K562 (cell line): Measurements from ENCODE around the gene CORO2A. TPM values are rescaled to one million over a fixed set of nuclear protein-coding genes. Genes with fewer than 3 reads are reported as not detected.

Experiments used
- CCNT2 ChIP-seq: IDR thresholded peaks from 2 replicates; pipeline ENCODE4 v1.6.1; 2011; ENCODE audit warnings: borderline replicate concordance, low read depth, mild to moderate bottlenecking, moderate library complexity, mixed read lengths, low read length; ENCODE audit not compliant: insufficient read length; ENCODE audit errors: extremely low read depth
- EHMT2 ChIP-seq: fragments of 450-650 bp; IDR thresholded peaks from 2 replicates; pipeline ENCODE4 v1.6.1; 2018; ENCODE audit warnings: antibody characterized with exemption
- MAZ ChIP-seq, 2 experiments: fragments of 450-650 bp in 1 of 2; sonication (generic) in 1 of 2; formaldehyde crosslinking; IDR thresholded peaks in 1 of 2; conservative IDR thresholded peaks in 1 of 2; 2 replicates each; pipeline versions ENCODE4 v1.4.0 to v1.5.0; 2020; ENCODE audit warnings: mild to moderate bottlenecking in 1 of 2, missing genetic modification reagents in 1 of 2
- MTF1 ChIP-seq: fragments of 250-450 bp; sonication (Bioruptor Pico); IDR thresholded peaks from 2 replicates; pipeline ENCODE4 v1.9.0; 2021; ENCODE audit warnings: moderate library complexity, mild to moderate bottlenecking, inconsistent platforms, borderline replicate concordance
- RBM25 ChIP-seq: fragments of 200-400 bp; formaldehyde crosslinking; IDR thresholded peaks from 2 replicates; pipeline ENCODE4 v1.6.1; 2018; ENCODE audit warnings: low read length, low read depth, moderate library complexity; ENCODE audit not compliant: severe bottlenecking
- WHSC1 ChIP-seq: IDR thresholded peaks from one replicate; pipeline ENCODE4 v1.6.1; 2012; ENCODE audit warnings: low read length, control low read depth, inconsistent platforms
- ZFP36 ChIP-seq: fragments of 150-350 bp; IDR thresholded peaks from 2 replicates; pipeline ENCODE4 v1.6.1; 2018; ENCODE audit warnings: low read length, low read depth; ENCODE audit not compliant: partially characterized antibody
- ZNF212 ChIP-seq: fragments of 450-650 bp; formaldehyde crosslinking; IDR thresholded peaks from 2 replicates; pipeline ENCODE4 v1.4.0; 2020; ENCODE audit warnings: mild to moderate bottlenecking
- polyA plus RNA-seq, 8 experiments: library from polyadenylated mRNA; depleted of rRNA in 4 of 8; stranded (reverse) in 5 of 8; unstranded in 3 of 8; fragments of >200 nt; fragmentation: Nextera tagmentation in 2 of 8; fragmentation: Illumina TruSeq in 1 of 8; extraction: Ambion mirVana in 2 of 8; extraction: Trizol in 1 of 8; gene quantifications; 2 replicates each; pipeline versions ENCODE4 v1.2.1 to v1.2.3, GENCODE V29; 2011 to 2014; ENCODE audit warnings: inconsistent platforms in 1 of 8, missing spikeins in 1 of 8
- total RNA-seq, 7 experiments: library from RNA; depleted of rRNA in 6 of 7; stranded (reverse); fragments of >200 nt in 6 of 7; fragmentation: Illumina TruSeq in 2 of 7; extraction: Trizol in 2 of 7; gene quantifications; 2 replicates each; pipeline versions ENCODE4 v1.2.1 to v1.2.3, GENCODE V29; 2011 to 2021; ENCODE audit warnings: low replicate concordance in 1 of 7
- TF ChIP-seq, protein P1 (sequence below): IDR thresholded peaks from 2 replicates; pipeline ENCODE4 v1.6.1; 2011; ENCODE audit warnings: borderline replicate concordance, low read depth, mild to moderate bottlenecking, moderate library complexity, low read length; ENCODE audit not compliant: insufficient read depth, poor library complexity, severe bottlenecking
- TF ChIP-seq, protein P2 (sequence below), 2 experiments: fragments of 450-650 bp; formaldehyde crosslinking in 1 of 2; IDR thresholded peaks; 2 replicates each; pipeline versions ENCODE4 v1.4.0 to v1.6.1; 2014 to 2020; ENCODE audit warnings: mild to moderate bottlenecking in 2 of 2, borderline replicate concordance in 1 of 2, low read depth in 1 of 2
- TF ChIP-seq, protein P3 (sequence below): fragments of 450-650 bp; IDR thresholded peaks from 2 replicates; pipeline ENCODE4 v1.6.1; 2017; ENCODE audit warnings: mild to moderate bottlenecking, moderate library complexity
- TF ChIP-seq, protein P4 (sequence below): sonication (generic); formaldehyde crosslinking; IDR thresholded peaks from 2 replicates; pipeline ENCODE4 v1.8.0; 2022; ENCODE audit warnings: mild to moderate bottlenecking, low read depth, missing genetic modification reagents

CORO2A gene
- total and polyA plus RNA-seq, 9 of the 15 experiments (the other 6 are each of a cell fraction or from before 2014, with no cell fraction given), result 9.5 to 26.6 (median 18.0) TPM

DNA sequence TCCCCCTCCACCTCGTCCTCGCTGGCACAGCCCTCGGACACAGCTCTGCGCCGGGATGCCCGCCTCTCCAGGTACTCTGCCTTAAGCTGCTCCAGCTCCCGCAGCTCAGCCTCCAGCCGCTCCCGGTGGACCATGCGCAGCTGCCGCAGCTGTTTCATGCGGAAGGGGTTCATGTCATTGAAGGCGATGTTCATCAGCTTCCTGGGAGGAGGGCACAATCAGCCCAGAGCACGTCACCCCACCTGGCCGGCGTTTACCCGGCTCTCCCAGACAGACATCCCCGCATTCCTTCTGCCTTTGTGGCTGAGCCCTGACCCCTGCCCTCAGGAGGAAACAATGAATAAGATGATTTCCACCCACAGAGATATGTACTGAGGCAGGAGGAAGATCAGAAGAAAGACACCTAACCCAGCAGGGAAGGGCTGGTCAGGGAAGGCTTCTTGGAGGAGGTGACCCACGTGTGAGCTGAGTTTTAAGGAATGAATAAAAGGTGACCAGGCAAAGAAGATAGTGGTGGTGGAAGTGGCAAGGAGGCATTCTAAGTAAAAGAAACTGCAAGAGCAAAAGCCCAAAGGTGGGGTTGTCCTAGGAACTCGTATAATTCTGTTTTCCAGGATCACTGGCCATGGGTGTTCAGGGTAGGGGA lies 7.1 kb upstream of the CORO2A start (continued):
- TF ChIP-seq, protein P1, sequence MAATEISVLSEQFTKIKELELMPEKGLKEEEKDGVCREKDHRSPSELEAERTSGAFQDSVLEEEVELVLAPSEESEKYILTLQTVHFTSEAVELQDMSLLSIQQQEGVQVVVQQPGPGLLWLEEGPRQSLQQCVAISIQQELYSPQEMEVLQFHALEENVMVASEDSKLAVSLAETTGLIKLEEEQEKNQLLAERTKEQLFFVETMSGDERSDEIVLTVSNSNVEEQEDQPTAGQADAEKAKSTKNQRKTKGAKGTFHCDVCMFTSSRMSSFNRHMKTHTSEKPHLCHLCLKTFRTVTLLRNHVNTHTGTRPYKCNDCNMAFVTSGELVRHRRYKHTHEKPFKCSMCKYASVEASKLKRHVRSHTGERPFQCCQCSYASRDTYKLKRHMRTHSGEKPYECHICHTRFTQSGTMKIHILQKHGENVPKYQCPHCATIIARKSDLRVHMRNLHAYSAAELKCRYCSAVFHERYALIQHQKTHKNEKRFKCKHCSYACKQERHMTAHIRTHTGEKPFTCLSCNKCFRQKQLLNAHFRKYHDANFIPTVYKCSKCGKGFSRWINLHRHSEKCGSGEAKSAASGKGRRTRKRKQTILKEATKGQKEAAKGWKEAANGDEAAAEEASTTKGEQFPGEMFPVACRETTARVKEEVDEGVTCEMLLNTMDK, result no peak
- TF ChIP-seq ZNF212 (CRISPR knock-in tag) (no peak), EHMT2 (no peak), WHSC1 (no peak), CCNT2 (no peak), ZFP36 (peak; percentile 97), MAZ (CRISPR knock-in tag; conservative IDR thresholded peaks at IDR 0.05 in 1 of 2, IDR thresholded peaks at IDR 0.05 in 1 of 2) (no peak), RBM25 (peak; percentile 51), MTF1 (CRISPR knock-in tag) (no peak)
- TF ChIP-seq, protein P2, sequence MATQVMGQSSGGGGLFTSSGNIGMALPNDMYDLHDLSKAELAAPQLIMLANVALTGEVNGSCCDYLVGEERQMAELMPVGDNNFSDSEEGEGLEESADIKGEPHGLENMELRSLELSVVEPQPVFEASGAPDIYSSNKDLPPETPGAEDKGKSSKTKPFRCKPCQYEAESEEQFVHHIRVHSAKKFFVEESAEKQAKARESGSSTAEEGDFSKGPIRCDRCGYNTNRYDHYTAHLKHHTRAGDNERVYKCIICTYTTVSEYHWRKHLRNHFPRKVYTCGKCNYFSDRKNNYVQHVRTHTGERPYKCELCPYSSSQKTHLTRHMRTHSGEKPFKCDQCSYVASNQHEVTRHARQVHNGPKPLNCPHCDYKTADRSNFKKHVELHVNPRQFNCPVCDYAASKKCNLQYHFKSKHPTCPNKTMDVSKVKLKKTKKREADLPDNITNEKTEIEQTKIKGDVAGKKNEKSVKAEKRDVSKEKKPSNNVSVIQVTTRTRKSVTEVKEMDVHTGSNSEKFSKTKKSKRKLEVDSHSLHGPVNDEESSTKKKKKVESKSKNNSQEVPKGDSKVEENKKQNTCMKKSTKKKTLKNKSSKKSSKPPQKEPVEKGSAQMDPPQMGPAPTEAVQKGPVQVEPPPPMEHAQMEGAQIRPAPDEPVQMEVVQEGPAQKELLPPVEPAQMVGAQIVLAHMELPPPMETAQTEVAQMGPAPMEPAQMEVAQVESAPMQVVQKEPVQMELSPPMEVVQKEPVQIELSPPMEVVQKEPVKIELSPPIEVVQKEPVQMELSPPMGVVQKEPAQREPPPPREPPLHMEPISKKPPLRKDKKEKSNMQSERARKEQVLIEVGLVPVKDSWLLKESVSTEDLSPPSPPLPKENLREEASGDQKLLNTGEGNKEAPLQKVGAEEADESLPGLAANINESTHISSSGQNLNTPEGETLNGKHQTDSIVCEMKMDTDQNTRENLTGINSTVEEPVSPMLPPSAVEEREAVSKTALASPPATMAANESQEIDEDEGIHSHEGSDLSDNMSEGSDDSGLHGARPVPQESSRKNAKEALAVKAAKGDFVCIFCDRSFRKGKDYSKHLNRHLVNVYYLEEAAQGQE (IDR thresholded peaks at IDR 0.05; ENCODE audit: borderline replicate concordance), result no peak
- TF ChIP-seq, protein P2 (CRISPR knock-in tag; IDR thresholded peaks at IDR 0.05; ENCODE audit: low read depth), result no peak
- TF ChIP-seq, protein P3, sequence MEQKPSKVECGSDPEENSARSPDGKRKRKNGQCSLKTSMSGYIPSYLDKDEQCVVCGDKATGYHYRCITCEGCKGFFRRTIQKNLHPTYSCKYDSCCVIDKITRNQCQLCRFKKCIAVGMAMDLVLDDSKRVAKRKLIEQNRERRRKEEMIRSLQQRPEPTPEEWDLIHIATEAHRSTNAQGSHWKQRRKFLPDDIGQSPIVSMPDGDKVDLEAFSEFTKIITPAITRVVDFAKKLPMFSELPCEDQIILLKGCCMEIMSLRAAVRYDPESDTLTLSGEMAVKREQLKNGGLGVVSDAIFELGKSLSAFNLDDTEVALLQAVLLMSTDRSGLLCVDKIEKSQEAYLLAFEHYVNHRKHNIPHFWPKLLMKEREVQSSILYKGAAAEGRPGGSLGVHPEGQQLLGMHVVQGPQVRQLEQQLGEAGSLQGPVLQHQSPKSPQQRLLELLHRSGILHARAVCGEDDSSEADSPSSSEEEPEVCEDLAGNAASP, result no peak
- TF ChIP-seq, protein P4, sequence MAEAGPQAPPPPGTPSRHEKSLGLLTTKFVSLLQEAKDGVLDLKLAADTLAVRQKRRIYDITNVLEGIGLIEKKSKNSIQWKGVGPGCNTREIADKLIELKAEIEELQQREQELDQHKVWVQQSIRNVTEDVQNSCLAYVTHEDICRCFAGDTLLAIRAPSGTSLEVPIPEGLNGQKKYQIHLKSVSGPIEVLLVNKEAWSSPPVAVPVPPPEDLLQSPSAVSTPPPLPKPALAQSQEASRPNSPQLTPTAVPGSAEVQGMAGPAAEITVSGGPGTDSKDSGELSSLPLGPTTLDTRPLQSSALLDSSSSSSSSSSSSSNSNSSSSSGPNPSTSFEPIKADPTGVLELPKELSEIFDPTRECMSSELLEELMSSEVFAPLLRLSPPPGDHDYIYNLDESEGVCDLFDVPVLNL (CRISPR knock-in tag), result no peak
